SK-N-SH (cell line): ENCODE measurements around the gene PCDHGB2. TPM values are rescaled to one million over a fixed set of nuclear protein-coding genes. Genes with fewer than 3 reads are reported as not detected.

ENCODE experiments used
- CTCF ChIA-PET: fragments of 300-600, 350-600 bp; formaldehyde crosslinking; extraction: SDS; loops from one replicate; lab custom pipeline; 2021; lab: Yijun Ruan, JAX
- POLR2A ChIA-PET: fragments of 350-600 bp; sonication (Branson Sonifier 250); formaldehyde crosslinking; extraction: SDS; loops from one replicate; lab custom pipeline; 2020; ENCODE audit warnings: antibody characterized with exemption, inconsistent platforms; lab: Yijun Ruan, JAX
- DNase-seq: peaks from one replicate; pipeline ENCODE4 v3.0.0; 2012
- H2AFZ ChIP-seq: fragments of 200-600 bp; sonication (generic); 2 replicates; pipeline ENCODE4 v1.8.1; 2016; ENCODE audit warnings: antibody characterized with exemption, mild to moderate bottlenecking, low read depth
- H3F3A ChIP-seq: fragments of 200-600 bp; sonication (generic); replicated peaks from 2 replicates; pipeline ENCODE3; 2016; ENCODE audit warnings: antibody characterized with exemption, mild to moderate bottlenecking; ENCODE audit not compliant: insufficient read depth
- H3K27ac ChIP-seq, 2 experiments: fragments of 200-500 bp in 1 of 2; fragments of 200-600 bp in 1 of 2; sonication (Bioruptor generic) in 1 of 2; sonication (generic), shearing (Covaris generic) in 1 of 2; 2 replicates each; pipeline versions ENCODE4 v1.5.1 to v1.6.1; 2014 to 2016; ENCODE audit warnings: low read depth in 2 of 2, inconsistent platforms in 1 of 2, low read length in 1 of 2, mild to moderate bottlenecking in 1 of 2, mixed read lengths in 1 of 2
- H3K27me3 ChIP-seq: fragments of 200-600 bp; sonication (generic), shearing (Covaris generic); 2 replicates; pipeline ENCODE4 v1.6.1; 2016; ENCODE audit warnings: mixed run types; ENCODE audit not compliant: insufficient read depth
- H3K36me3 ChIP-seq, 2 experiments: fragments of 200-500 bp in 1 of 2; fragments of 200-600 bp in 1 of 2; sonication (Bioruptor generic) in 1 of 2; sonication (generic) in 1 of 2; replicated peaks in 1 of 2; 2 replicates each; pipeline versions ENCODE3 to v1.5.1; 2014 to 2016; ENCODE audit warnings: low read length in 1 of 2, mild to moderate bottlenecking in 1 of 2; ENCODE audit not compliant: insufficient read depth in 2 of 2, control insufficient read depth in 1 of 2
- H3K4me1 ChIP-seq, 2 experiments: fragments of 200-500 bp in 1 of 2; fragments of 200-600 bp in 1 of 2; sonication (Bioruptor generic) in 1 of 2; sonication (generic), shearing (Covaris generic) in 1 of 2; 2 replicates each; pipeline versions ENCODE4 v1.5.1 to v1.6.1; 2014 to 2016; ENCODE audit warnings: low read depth in 1 of 2, low read length in 1 of 2, mixed run types in 1 of 2; ENCODE audit not compliant: insufficient read depth in 2 of 2, control insufficient read depth in 1 of 2
- H3K4me2 ChIP-seq: fragments of 200-600 bp; sonication (generic), shearing (Covaris generic); 2 replicates; pipeline ENCODE4 v1.6.1; 2017; ENCODE audit warnings: mixed run types
- H3K4me3 ChIP-seq, 2 experiments: fragments of 200-500 bp in 1 of 2; fragments of 200-600 bp in 1 of 2; sonication (Bioruptor generic) in 1 of 2; sonication (generic), shearing (Covaris generic) in 1 of 2; 2 replicates each; pipeline versions ENCODE4 v1.5.1 to v1.8.1; 2014 to 2016; ENCODE audit warnings: low read depth in 2 of 2, inconsistent platforms in 1 of 2, low read length in 1 of 2, mild to moderate bottlenecking in 1 of 2, mixed read lengths in 1 of 2, moderate library complexity in 1 of 2
- H3K79me2 ChIP-seq: fragments of 200-600 bp; sonication (generic); 2 replicates; pipeline ENCODE4 v1.8.1; 2017; ENCODE audit warnings: mild to moderate bottlenecking; ENCODE audit not compliant: insufficient read depth
- H3K9ac ChIP-seq: fragments of 200-600 bp; sonication (generic); 2 replicates; pipeline ENCODE4 v1.6.1; 2017; ENCODE audit warnings: mixed run types
- H3K9me2 ChIP-seq: fragments of 200-600 bp; sonication (generic); 2 replicates; pipeline ENCODE4 v1.6.1; 2017; ENCODE audit warnings: mixed run types
- H3K9me3 ChIP-seq: fragments of 200-600 bp; sonication (generic); 2 replicates; pipeline ENCODE4 v1.6.1; 2017; ENCODE audit warnings: mixed run types, mild to moderate bottlenecking, moderate library complexity
- H4K20me1 ChIP-seq: fragments of 200-600 bp; sonication (generic); 2 replicates; pipeline ENCODE4 v1.6.1; 2017; ENCODE audit warnings: mild to moderate bottlenecking, mixed run types; ENCODE audit not compliant: insufficient read depth
- CHD2 ChIP-seq: fragments of 150-350 bp; IDR thresholded peaks from 2 replicates; pipeline ENCODE4 v1.6.1; 2018; ENCODE audit warnings: low read length; ENCODE audit not compliant: partially characterized antibody
- ELF1 ChIP-seq: IDR thresholded peaks from 2 replicates; pipeline ENCODE4 v1.4.0; 2012
- EP300 ChIP-seq, 2 experiments: IDR thresholded peaks; 2 replicates each; pipeline versions ENCODE4 v1.4.0 to v1.6.1; 2012; ENCODE audit warnings: borderline replicate concordance in 1 of 2, low read depth in 1 of 2, low read length in 1 of 2
- EZH2phosphoT487 ChIP-seq: fragments of 200-600 bp; sonication (generic); IDR thresholded peaks from 2 replicates; pipeline ENCODE4 v1.6.1; 2017; ENCODE audit warnings: low read depth, mixed run types, mild to moderate bottlenecking, antibody characterized with exemption, moderate library complexity, borderline replicate concordance
- FOXJ3 ChIP-seq: sonication (generic); formaldehyde crosslinking; IDR thresholded peaks from 2 replicates; pipeline ENCODE4 v1.5.1; 2020; ENCODE audit warnings: mild to moderate bottlenecking, missing genetic modification reagents
- GABPA ChIP-seq: IDR thresholded peaks from 2 replicates; pipeline ENCODE4 v1.4.0; 2012; ENCODE audit warnings: low read depth, mild to moderate bottlenecking
- GATA2 ChIP-seq: sonication (generic); formaldehyde crosslinking; IDR thresholded peaks from 2 replicates; pipeline ENCODE4 v1.5.0; 2020; ENCODE audit warnings: mild to moderate bottlenecking, missing genetic modification reagents
- IRF3 ChIP-seq: fragments of 150-350 bp; IDR thresholded peaks from 2 replicates; pipeline ENCODE4 v1.6.1; 2016; ENCODE audit warnings: mild to moderate bottlenecking, low read depth, low read length
- JUND ChIP-seq: IDR thresholded peaks from 2 replicates; pipeline ENCODE4 v1.4.0; 2012
- MEF2A ChIP-seq: IDR thresholded peaks from 2 replicates; pipeline ENCODE4 v1.4.0; 2012; ENCODE audit warnings: low read depth, borderline replicate concordance
- NFIC ChIP-seq: IDR thresholded peaks from 2 replicates; pipeline ENCODE4 v1.4.0; 2012; ENCODE audit warnings: borderline replicate concordance
- NRF1 ChIP-seq: IDR thresholded peaks from 2 replicates; pipeline ENCODE4 v1.6.1; 2012; ENCODE audit warnings: low read depth, mild to moderate bottlenecking, low read length
- POLR2AphosphoS5 ChIP-seq: IDR thresholded peaks from 2 replicates; pipeline ENCODE4 v1.6.1; 2012; ENCODE audit warnings: low read depth, low read length
- RCOR1 ChIP-seq: fragments of 150-350 bp; IDR thresholded peaks from 2 replicates; pipeline ENCODE4 v1.6.1; 2017; ENCODE audit warnings: antibody characterized with exemption, low read length
- RFX5 ChIP-seq: IDR thresholded peaks from 2 replicates; pipeline ENCODE4 v1.6.1; 2012; ENCODE audit warnings: mild to moderate bottlenecking, improper control_type of control experiment, low read length
- SIN3A ChIP-seq: IDR thresholded peaks from 2 replicates; pipeline ENCODE4 v1.6.1; 2012; ENCODE audit warnings: low read depth, mild to moderate bottlenecking, low read length, moderate library complexity, borderline replicate concordance
- TAF1 ChIP-seq: IDR thresholded peaks from 2 replicates; pipeline ENCODE4 v1.6.1; 2012; ENCODE audit warnings: low read depth, mild to moderate bottlenecking, low read length, moderate library complexity, borderline replicate concordance
- TEAD4 ChIP-seq: IDR thresholded peaks from 2 replicates; pipeline ENCODE4 v1.4.0; 2012; ENCODE audit warnings: mild to moderate bottlenecking, borderline replicate concordance; ENCODE audit not compliant: insufficient read depth
- USF1 ChIP-seq: IDR thresholded peaks from 2 replicates; pipeline ENCODE4 v1.4.0; 2012; ENCODE audit warnings: low read depth, borderline replicate concordance
- YY1 ChIP-seq: IDR thresholded peaks from 2 replicates; pipeline ENCODE4 v1.4.0; 2012; ENCODE audit warnings: low read depth, mild to moderate bottlenecking
- WGBS: methylation state at CpG from one replicate; pipeline ENCODE4 v1.1.6; 2017; ENCODE audit warnings: low lambda C conversion rate; 5-methylcytosine and 5-hydroxymethylcytosine counted together
- polyA plus RNA-seq, 3 experiments: library from polyadenylated mRNA; depleted of rRNA; stranded (reverse); fragments of >200 nt; gene quantifications; 2 replicates each; pipeline ENCODE4 v1.2.3, GENCODE V29; 2012
- TF ChIP-seq, protein P1 (sequence below): fragments of 200-600 bp; sonication (generic); IDR thresholded peaks from 2 replicates; pipeline ENCODE4 v1.6.1; 2017; ENCODE audit warnings: antibody characterized with exemption, mild to moderate bottlenecking, moderate library complexity
- TF ChIP-seq, protein P2 (sequence below): IDR thresholded peaks from 2 replicates; pipeline ENCODE4; 2012

The PCDHGB2 gene
- polyA plus RNA-seq, 1 of the 3 experiments (the other 2 are of a cell fraction) = 4.5 TPM

GRCh38 chr5:141320225-141321169, 39.3 kb upstream of the PCDHGB2 start, which contains the start of gene TAF7 (continued):
- TF ChIP-seq IRF3 = no peak
- peak; percentile 82 for TF ChIP-seq ELF1
- TF ChIP-seq EZH2phosphoT487 = no peak
- TF ChIP-seq USF1 = no peak
- TF ChIP-seq YY1 = peak; percentile 92
- TF ChIP-seq GABPA = peak; percentile 78
- TF ChIP-seq SIN3A = peak; percentile 61; the same call in 1 of the 2 replicates
- TF ChIP-seq GATA2 (CRISPR knock-in tag) = no peak
- peak; percentile 89 for TF ChIP-seq TAF1

DNA sequence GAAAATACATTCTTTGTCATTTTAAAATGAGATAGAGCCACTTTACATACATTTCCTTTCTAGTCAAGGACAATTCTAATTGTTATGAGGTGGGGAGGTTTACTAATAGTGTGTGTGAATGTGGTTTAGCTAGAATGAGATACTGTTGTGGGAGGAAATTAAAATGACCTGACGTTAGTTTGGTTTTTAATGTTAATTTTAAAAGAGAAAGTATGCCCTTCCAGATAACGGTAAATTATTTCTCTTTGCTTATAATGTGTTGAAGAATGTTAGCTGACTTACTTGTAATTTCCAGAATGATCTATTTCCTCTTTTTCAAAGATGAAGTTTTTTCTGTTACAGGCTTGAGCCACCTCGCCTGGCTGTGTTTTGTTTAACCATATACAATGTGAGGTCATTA, 37.5 kb upstream of the PCDHGB2 start:
- H3K4me1 ChIP-seq = no peaks in the 10 kb centered on the region; a peak in 1 of 4 replicates
- TF ChIP-seq, protein P1, sequence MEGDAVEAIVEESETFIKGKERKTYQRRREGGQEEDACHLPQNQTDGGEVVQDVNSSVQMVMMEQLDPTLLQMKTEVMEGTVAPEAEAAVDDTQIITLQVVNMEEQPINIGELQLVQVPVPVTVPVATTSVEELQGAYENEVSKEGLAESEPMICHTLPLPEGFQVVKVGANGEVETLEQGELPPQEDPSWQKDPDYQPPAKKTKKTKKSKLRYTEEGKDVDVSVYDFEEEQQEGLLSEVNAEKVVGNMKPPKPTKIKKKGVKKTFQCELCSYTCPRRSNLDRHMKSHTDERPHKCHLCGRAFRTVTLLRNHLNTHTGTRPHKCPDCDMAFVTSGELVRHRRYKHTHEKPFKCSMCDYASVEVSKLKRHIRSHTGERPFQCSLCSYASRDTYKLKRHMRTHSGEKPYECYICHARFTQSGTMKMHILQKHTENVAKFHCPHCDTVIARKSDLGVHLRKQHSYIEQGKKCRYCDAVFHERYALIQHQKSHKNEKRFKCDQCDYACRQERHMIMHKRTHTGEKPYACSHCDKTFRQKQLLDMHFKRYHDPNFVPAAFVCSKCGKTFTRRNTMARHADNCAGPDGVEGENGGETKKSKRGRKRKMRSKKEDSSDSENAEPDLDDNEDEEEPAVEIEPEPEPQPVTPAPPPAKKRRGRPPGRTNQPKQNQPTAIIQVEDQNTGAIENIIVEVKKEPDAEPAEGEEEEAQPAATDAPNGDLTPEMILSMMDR = no peak
- TF ChIP-seq NFIC (no peak), POLR2AphosphoS5 (no peak), JUND (no peak), TEAD4 (no peak), EP300 (IDR thresholded peaks at IDR 0.05; ENCODE audit: borderline replicate concordance in 1 of 2, low read depth in 1 of 2, low read length in 1 of 2) (no peak), USF1 (no peak), SIN3A (no peak), YY1 (no peak), ELF1 (no peak), MEF2A (no peak), NRF1 (no peak), TAF1 (no peak), RCOR1 (no peak), CHD2 (no peak), GATA2 (CRISPR knock-in tag) (no peak), RFX5 (no peak), FOXJ3 (CRISPR knock-in tag) (no peak)
- TF ChIP-seq, protein P2, sequence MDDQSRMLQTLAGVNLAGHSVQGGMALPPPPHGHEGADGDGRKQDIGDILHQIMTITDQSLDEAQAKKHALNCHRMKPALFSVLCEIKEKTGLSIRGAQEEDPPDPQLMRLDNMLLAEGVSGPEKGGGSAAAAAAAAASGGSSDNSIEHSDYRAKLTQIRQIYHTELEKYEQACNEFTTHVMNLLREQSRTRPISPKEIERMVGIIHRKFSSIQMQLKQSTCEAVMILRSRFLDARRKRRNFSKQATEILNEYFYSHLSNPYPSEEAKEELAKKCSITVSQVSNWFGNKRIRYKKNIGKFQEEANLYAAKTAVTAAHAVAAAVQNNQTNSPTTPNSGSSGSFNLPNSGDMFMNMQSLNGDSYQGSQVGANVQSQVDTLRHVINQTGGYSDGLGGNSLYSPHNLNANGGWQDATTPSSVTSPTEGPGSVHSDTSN = no peak
- TF ChIP-seq, all 33 proteins: peak for 0
- H3K27me3 ChIP-seq = no peaks in the 10 kb centered on the region
- no peak overlapping the region for H3K4me3 ChIP-seq
- 0 out of 2 replicates have a peak, but pooled peaks cover 3% of the 10 kb centered on the region for H4K20me1 ChIP-seq
- H3K9me2 ChIP-seq = no peaks in the 10 kb centered on the region
- H2AFZ ChIP-seq = no peak overlapping the region
- H3K4me2 ChIP-seq = no peak overlapping the region
- no peak overlapping the region for H3K27ac ChIP-seq
- H3F3A ChIP-seq = peaks cover 13% of the 10 kb centered on the region
- H3K9me3 ChIP-seq = peaks cover 23% of the 10 kb centered on the region
- no peak overlapping the region for H3K9ac ChIP-seq
- DNase-seq = no peak
- peaks cover 20 to 27% of the 10 kb centered on the region in 2 experiments for H3K36me3 ChIP-seq
- peaks cover 28% of the 10 kb centered on the region for H3K79me2 ChIP-seq
- 79% methylated on average over 3 of the region's 3 CpGs for WGBS
- POLR2A ChIA-PET = no interaction called here
- CTCF ChIA-PET = interaction anchor here (2.9 kb wide), 1 partner anchor 99 kb away, joined by 15 read pairs; the partner anchor contains the start of gene PCDHB14
